MM.1S (cell line): ENCODE data around the gene SEMA3D.

Source experiments
- EZH2 ChIP-seq: fragments of 300-600 bp; sonication (generic); optimal IDR thresholded peaks from 2 replicates; pipeline ENCODE3; 2017; ENCODE audit warnings: low read depth, mild to moderate bottlenecking, antibody characterized with exemption, low read length, mixed read lengths
- EZH2phosphoT487 ChIP-seq: fragments of 300-600 bp; sonication (generic); IDR thresholded peaks from 2 replicates; pipeline ENCODE4 v1.6.1; 2018; ENCODE audit warnings: antibody characterized with exemption, low read length
- TF ChIP-seq, protein P1 (sequence below): fragments of 300-600 bp; sonication (generic); IDR thresholded peaks from 2 replicates; pipeline ENCODE4 v1.5.1; 2016; ENCODE audit warnings: antibody characterized with exemption, low read length, mixed read lengths

GRCh38 chr7:85004402-85004801, 182.5 kb downstream of the SEMA3D start:
- TF ChIP-seq, protein P1, sequence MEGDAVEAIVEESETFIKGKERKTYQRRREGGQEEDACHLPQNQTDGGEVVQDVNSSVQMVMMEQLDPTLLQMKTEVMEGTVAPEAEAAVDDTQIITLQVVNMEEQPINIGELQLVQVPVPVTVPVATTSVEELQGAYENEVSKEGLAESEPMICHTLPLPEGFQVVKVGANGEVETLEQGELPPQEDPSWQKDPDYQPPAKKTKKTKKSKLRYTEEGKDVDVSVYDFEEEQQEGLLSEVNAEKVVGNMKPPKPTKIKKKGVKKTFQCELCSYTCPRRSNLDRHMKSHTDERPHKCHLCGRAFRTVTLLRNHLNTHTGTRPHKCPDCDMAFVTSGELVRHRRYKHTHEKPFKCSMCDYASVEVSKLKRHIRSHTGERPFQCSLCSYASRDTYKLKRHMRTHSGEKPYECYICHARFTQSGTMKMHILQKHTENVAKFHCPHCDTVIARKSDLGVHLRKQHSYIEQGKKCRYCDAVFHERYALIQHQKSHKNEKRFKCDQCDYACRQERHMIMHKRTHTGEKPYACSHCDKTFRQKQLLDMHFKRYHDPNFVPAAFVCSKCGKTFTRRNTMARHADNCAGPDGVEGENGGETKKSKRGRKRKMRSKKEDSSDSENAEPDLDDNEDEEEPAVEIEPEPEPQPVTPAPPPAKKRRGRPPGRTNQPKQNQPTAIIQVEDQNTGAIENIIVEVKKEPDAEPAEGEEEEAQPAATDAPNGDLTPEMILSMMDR = no peak
- TF ChIP-seq EZH2 (no peak), EZH2phosphoT487 (no peak)
